Iris pigment epithelial cell (primary cell): ENCODE data around the gene SLC25A52.
"Not testable (repeated sequence)": the region's sequence is repeated elsewhere in the genome, so short reads cannot be mapped to it uniquely, and the experiment has no call there.

Source experiments
- DNase-seq: peaks from one replicate; pipeline ENCODE4 v3.0.0-alpha.2; 2011; ENCODE audit warnings: low read depth

SLC25A52 gene

GRCh38 chr18:31740180-31740579 lies 20.5 kb downstream of the SLC25A52 start:
- DNase-seq, result no peak

DNA sequence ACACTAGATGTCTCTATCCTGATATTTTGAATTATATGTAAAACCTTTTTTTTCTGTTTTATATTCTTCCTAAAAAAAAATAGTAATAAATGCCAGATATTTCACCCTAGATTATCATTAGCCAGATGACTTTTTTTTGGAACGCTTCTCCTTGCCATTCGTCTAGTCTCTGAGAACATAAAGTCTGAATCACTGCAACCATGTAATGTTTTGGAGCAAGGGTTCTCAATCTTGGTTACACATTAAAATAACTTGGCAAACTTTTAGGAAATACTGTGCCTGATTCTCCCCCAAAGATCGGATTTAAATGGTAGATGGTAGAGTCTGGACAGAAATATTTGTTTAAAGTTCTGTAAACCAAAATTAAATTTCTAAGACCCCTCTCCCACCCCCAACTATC lies 21.0 kb downstream of the SLC25A52 start:
- no peak for DNase-seq

DNA sequence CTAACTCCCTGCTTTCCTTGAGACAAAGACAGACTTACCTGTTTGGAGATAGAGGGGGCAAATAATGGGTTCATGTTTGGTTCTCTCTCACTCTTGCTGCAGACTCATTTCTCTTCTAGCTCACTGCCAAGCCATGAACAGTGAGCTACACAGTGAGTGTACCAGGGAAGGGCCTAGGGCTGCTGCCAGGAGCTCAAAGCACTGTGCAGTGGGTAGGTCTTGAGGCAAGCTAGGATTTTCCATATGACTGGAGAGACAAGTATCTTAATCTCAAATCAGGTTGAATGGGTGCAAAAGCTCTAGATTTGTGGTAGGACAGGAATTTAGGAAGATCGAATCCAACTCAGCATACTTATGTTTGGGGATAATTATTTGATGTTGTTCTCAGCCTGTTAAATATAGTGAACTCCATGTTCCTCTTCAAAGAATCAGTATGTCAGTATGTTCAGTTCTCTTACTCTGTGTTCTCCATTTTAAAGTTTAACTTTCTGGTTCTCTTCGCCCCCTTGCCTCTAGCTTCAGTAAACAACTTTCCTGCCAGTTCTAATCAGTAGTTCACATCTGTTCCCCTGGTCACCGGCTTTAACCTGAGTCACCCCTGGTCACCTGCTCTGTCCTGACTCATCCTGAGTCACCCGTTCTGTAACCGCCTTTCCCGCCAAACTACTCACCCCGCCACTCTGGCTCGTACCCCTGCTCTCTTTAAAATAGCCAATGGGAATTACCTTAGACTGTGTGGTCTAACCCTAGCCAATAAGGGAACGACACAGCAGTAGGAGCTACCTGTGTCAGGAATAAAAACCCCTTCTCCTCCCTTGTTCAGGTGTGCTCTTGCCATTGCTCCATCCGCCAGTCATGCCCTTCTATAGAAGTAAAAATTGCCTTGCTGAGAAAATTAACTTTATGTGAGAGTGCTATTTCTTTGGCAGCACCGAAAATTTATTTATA lies 21.9 kb downstream of the SLC25A52 start:
- DNase-seq, result no peak

GRCh38 chr18:31736630-31737029 lies 24.1 kb downstream of the SLC25A52 start:
- DNase-seq, result no peak

DNA sequence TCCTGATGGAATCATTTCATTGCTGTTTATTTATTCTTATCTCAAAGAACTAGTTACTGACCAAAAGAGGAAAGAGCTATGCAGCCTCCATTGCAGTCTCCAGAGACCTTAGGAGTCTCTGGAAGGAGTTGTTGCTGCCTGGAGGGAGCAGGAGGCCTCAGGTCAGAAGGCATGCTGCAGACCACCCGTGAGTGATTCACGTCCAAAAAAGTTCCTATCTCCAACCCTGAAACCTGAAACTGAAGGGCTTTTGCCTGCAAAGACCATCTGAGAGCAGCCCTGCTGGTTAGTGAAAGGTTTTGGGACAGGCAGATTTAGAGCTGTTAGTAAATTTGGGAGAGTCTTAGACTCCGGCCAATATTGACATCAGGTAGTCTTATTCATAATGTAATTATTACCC lies 29.1 kb downstream of the SLC25A52 start:
- DNase-seq, result no peak

DNA sequence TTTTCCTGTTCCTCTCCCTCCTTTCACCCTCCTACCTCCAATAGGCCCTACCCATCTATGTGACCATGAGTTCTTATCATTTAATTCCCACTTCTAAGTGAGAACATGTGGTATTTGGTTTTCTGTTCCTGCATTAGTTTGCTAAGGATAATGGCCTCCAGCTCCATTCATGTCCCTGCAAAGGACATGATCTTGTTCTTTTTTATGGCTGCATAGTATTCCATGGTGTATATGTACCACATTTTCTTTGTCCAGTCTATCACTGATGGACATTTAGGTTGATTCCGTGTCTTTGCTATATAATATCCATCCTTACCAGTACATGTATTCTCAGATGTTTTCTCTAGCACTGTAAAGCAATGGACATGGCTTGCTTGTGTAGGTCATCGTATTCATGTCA lies 31.5 kb downstream of the SLC25A52 start:
- not testable (repeated sequence) for DNase-seq

DNA sequence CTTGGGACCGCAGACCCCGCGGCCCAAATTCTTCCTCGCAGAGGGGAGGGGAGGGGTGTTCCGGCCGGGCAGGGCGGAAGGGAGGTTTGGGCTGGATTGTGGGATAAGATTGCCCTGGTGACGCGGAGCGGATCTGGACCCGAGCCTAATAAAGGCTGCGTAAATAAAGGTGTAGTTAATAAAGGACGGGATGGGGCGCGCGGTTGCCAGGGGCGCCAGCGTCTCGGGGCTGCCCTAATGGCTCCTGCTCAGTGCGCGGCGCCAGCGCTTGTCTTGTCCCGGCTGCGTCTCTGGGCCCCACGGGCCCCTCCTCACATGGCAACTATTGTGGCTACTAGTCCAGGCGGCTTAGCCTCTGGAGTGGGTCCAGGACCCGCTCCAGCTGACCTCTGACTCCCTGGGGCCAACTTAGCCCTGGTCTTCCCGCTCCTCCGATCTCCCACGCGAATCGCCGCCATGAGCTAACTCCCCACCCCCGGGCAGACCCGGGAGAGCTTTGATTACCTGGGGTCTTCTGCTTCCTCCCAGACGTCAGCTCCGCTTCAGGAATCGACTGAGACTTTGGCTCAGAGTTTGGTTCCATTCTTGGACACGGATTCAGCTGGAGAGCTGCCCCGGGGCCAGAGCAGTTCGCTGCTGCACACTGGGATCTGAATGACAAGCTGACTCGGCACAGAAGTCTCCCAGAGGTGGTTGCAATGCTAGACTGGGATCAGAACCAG lies 36.5 kb downstream of the SLC25A52 start:
- peak; percentile 14 for DNase-seq

- DNase-seq, result no peak
Measured at GRCh38 chr18:31723639-31723989, 37.1 kb downstream of the SLC25A52 start.

- peak; percentile 77 for DNase-seq
Measured at GRCh38 chr18:31722369-31722957, 38.2 kb downstream of the SLC25A52 start.

GRCh38 chr18:31721601-31722000 lies 39.1 kb downstream of the SLC25A52 start:
- peak; percentile 10 for DNase-seq

GRCh38 chr18:31720867-31721266 lies 39.8 kb downstream of the SLC25A52 start:
- DNase-seq, result peak; percentile 26

GRCh38 chr18:31719363-31720006 lies 41.2 kb downstream of the SLC25A52 start:
- no peak for DNase-seq

- no peak for DNase-seq
Measured at GRCh38 chr18:31718386-31718785, 42.3 kb downstream of the SLC25A52 start.

DNA sequence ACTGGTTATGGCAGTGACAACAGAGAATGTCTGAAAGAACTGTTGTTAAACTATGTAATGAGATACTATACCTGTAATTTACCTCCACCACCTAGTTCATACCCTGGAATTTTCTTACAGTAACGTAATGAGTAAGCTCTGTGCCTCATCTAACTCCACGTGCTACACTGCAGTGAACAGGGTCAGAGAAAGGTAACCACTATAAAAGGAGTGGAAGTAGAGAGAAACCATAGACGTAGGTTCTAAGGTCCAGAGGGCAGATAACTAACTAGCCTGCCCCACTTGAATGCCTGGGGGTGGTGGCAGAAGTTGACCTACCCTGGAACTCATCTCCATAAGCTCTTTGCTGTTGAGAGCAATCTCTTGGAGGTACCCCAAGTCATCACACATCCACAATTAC lies 44.3 kb downstream of the SLC25A52 start:
- DNase-seq, result no peak

GRCh38 chr18:31711365-31712172 lies 49.1 kb downstream of the SLC25A52 start:
- DNase-seq, result no peak

GRCh38 chr18:31710826-31711225 lies 49.9 kb downstream of the SLC25A52 start:
- no peak for DNase-seq
